Body of pancreas (tissue), 4 donors: ENCODE data around the gene KRT82. TPM values are rescaled to one million over a fixed set of nuclear protein-coding genes. Genes with fewer than 3 reads are reported as not detected.

Source experiments
- ATAC-seq: fragments of 150-250 bp; one replicate; pipeline ENCODE4 v1.9.1; 2016
- DNase-seq, 4 donors: peaks; one replicate each; pipeline ENCODE4 v3.0.0-alpha.2; 2019
- H3K27ac ChIP-seq, 4 donors: fragments of 200-600 bp; sonication (generic); 1 replicate in 3 of 4; 2 replicates in 1 of 4; pipeline versions ENCODE4 v1.5.1 to v1.6.1; 2016 to 2019; ENCODE audit warnings: mild to moderate bottlenecking in 1 of 4, mixed read lengths in 1 of 4, moderate library complexity in 1 of 4
- H3K27me3 ChIP-seq, 2 donors: fragments of 200-600 bp; sonication (generic); one replicate each; pipeline ENCODE4 v1.6.0; 2016; ENCODE audit warnings: mild to moderate bottlenecking in 1 of 2
- H3K36me3 ChIP-seq, 2 donors: fragments of 200-600 bp; sonication (generic); replicated peaks in 1 of 2; 2 replicates each; pipeline ENCODE4 v1.5.1; 2016; ENCODE audit warnings: low read depth in 2 of 2; ENCODE audit not compliant: insufficient read depth in 1 of 2
- H3K4me1 ChIP-seq: fragments of 200-600 bp; sonication (generic); one replicate; pipeline ENCODE4 v1.6.0; 2016
- H3K4me3 ChIP-seq, 2 donors: fragments of 200-600 bp; sonication (generic); 1 replicate in 1 of 2; 2 replicates in 1 of 2; pipeline ENCODE4 v1.5.1; 2016 to 2019
- H3K9me3 ChIP-seq, 3 donors: fragments of 200-600 bp; sonication (generic); 1 replicate in 2 of 3; 2 replicates in 1 of 3; pipeline ENCODE4 v1.5.1; 2016
- POLR2A ChIP-seq, 3 donors: fragments of 450-650 bp; IDR thresholded peaks; one replicate each; pipeline ENCODE4 v1.6.1; 2016; ENCODE audit warnings: antibody characterized with exemption in 3 of 3, mild to moderate bottlenecking in 2 of 3
- WGBS, 2 donors: methylation state at CpG; one replicate each; pipeline ENCODE4 v1.1.5; 2017; 5-methylcytosine and 5-hydroxymethylcytosine counted together
- intact Hi-C: fragments of 100-400 bp; cut with DNase I; formaldehyde crosslinking; loops from one replicate; pipeline ENCODE4 v1.15.1; 2023
- total RNA-seq, 2 donors: library from RNA; depleted of rRNA; stranded (reverse); fragments of >200 nt; gene quantifications; one replicate each; pipeline ENCODE4 v1.1.0, GENCODE V29; 2016
- TF ChIP-seq, protein P1 (sequence below), 7 experiments: fragments of 450-650 bp in 4 of 7; fragments of 200-600 bp in 3 of 7; sonication (generic) in 3 of 7; IDR thresholded peaks; one replicate each; pipeline ENCODE4 v1.5.1; 2016 to 2019; ENCODE audit warnings: antibody characterized with exemption in 7 of 7

Gene KRT82
- total RNA-seq, 2 donors from 2014 or later = not detected

DNA sequence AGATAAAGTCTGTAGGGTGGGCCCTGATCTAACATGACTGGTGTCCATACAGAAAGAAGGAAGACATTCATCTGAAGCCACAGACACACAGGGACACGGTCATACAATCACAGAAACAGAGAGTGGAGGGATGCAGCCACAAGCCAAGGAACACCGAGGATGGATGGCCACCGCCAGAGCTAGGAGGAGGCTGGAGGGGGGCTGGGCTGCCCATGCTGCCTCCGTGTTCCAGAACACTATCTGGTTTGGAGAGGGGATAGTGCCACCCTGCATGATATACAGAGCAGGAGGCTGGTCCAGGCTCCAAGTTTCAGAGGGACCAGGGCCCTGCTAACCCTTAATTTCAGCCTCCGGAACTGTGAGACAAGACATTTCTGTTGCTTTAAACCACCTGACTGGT, 19.3 kb upstream of the KRT82 start:
- Histone ChIP-seq H3K36me3 (no peaks in the 10 kb centered on the region), H3K9me3 (no peaks in the 10 kb centered on the region), H3K4me1 (no peaks in the 10 kb centered on the region), H3K27ac (no peak overlapping the region), H3K27me3 (no peaks in the 10 kb centered on the region), H3K4me3 (no peak overlapping the region)
- DNase-seq = no peak
- no peak for TF ChIP-seq POLR2A (IDR thresholded peaks at IDR 0.05)
- TF ChIP-seq, protein P1, sequence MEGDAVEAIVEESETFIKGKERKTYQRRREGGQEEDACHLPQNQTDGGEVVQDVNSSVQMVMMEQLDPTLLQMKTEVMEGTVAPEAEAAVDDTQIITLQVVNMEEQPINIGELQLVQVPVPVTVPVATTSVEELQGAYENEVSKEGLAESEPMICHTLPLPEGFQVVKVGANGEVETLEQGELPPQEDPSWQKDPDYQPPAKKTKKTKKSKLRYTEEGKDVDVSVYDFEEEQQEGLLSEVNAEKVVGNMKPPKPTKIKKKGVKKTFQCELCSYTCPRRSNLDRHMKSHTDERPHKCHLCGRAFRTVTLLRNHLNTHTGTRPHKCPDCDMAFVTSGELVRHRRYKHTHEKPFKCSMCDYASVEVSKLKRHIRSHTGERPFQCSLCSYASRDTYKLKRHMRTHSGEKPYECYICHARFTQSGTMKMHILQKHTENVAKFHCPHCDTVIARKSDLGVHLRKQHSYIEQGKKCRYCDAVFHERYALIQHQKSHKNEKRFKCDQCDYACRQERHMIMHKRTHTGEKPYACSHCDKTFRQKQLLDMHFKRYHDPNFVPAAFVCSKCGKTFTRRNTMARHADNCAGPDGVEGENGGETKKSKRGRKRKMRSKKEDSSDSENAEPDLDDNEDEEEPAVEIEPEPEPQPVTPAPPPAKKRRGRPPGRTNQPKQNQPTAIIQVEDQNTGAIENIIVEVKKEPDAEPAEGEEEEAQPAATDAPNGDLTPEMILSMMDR (IDR thresholded peaks at IDR 0.05) = no peak
- no peak for ATAC-seq
- intact Hi-C loops = no loop called here
- 85 to 87% methylated on average over 5 of the region's 5 CpGs for WGBS, 2 donors

DNA sequence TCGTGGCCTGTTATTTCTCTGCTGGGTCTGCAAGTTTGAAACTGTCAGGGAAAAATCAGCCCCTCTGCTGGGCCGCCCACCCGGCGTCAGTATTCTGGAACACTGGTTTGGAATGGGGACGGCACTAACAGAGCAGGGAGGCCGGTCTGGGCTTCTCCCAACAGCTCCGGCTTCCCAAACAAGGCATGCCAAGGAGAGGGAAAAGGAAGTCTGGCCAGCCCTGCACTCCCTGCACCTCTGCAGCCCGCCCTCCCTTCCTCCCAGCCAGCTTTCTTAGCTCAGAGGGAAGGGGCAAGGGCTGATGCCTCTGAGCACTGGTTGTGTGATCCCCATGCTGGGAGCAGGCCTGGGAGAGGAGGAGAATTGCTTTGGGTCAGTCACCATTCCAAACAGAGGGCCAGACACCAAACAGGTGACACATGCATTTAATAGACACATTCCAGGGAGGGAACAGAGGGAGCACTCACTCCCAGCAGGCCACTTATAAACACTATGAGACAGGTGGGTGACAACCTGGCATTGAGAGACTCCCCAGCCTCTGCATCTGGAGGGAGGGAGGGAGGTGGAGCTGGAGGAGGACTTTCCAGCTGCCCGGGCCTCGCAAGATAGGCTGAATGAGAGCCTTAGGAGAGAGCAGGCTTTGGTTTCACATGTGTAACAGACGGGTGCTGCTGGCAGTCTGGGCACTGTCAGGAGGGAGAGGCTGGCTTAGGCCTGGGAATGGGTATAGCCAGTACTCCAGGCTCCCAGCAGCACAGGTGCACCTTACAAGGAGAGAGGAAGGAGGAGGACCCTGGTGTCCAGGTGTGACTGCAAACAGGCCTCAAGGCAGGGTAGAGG, 17.7 kb upstream of the KRT82 start:
- Histone ChIP-seq H3K4me3 (no peak overlapping the region), H3K27ac (peak overlapping the region in 1 of 4 donors; percentile 25), H3K9me3 (no peaks in the 10 kb centered on the region), H3K4me1 (no peaks in the 10 kb centered on the region), H3K36me3 (no peaks in the 10 kb centered on the region), H3K27me3 (no peaks in the 10 kb centered on the region)
- no peak for DNase-seq
- intact Hi-C loops = no loop called here
- no peak for ATAC-seq
- TF ChIP-seq, protein P1 (IDR thresholded peaks at IDR 0.05) = no peak
- WGBS, 2 donors = 68 to 75% methylated on average over 11 of the region's 11 CpGs

DNA sequence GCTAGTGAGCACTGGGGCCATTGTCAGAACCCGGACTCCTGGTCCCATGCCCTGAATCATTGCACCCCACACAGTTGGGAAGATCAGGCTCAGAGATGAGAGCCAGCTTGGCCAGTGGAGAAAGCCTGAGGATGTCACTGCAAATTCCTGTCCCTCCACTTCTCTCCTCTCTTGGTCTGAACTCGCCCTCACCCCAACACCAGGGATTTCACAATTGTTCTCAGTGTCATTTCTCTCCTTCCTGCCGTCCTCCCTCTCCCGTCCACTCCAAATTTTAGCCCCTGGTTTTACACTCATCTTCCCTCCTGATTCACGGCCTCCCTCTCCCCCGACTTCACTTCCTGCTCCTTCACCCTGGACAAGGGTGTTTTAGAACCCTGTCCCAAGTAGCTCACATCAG, 16.9 kb upstream of the KRT82 start:
- intact Hi-C loops = no loop called here
- 73 to 75% methylated on average over 6 of the region's 6 CpGs for WGBS, 2 donors
- H3K27me3 ChIP-seq = no peaks in the 10 kb centered on the region
- no peaks in the 10 kb centered on the region for H3K4me1 ChIP-seq
- H3K36me3 ChIP-seq = no peaks in the 10 kb centered on the region
- DNase-seq (peak in 1 of 4 donors; percentile 13), ATAC-seq (no peak)
- H3K4me3 ChIP-seq = no peak overlapping the region
- H3K27ac ChIP-seq = peak overlapping the region in 1 of 4 donors; percentile 25
- TF ChIP-seq, protein P1 (IDR thresholded peaks at IDR 0.05) = no peak
- no peak for TF ChIP-seq POLR2A (IDR thresholded peaks at IDR 0.05)
- H3K9me3 ChIP-seq = no peaks in the 10 kb centered on the region

DNA sequence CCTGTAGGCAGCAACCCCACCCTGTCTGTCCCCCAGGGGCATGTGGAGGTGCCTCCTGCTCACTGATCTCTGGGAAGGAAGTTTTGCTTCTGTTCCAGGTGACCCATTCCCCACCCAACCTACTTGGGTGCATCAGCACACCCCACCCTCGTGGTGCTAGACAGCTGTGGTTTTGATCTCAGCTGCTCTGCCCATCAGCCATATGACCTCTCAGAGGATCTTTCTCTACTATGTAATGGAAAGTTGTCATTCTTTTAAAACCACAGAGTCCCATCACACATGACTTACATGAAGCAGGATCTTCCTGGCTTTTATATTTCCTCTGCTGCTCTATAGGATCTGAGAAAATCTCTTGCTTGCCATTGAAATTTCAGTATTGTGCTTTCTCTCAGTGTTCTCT, 13.5 kb upstream of the KRT82 start:
- Histone ChIP-seq H3K9me3 (no peaks in the 10 kb centered on the region), H3K27ac (no peak overlapping the region), H3K4me1 (no peaks in the 10 kb centered on the region), H3K27me3 (no peaks in the 10 kb centered on the region), H3K4me3 (no peak overlapping the region), H3K36me3 (no peaks in the 10 kb centered on the region)
- no peak for ATAC-seq
- intact Hi-C loops = no loop called here
- no peak for DNase-seq
- TF ChIP-seq, protein P1 (IDR thresholded peaks at IDR 0.05) = no peak
- no peak for TF ChIP-seq POLR2A (IDR thresholded peaks at IDR 0.05)
- 44 to 80% methylated on average over 1 of the region's 1 CpG for WGBS, 2 donors
